Activated CD4-positive, CD25-positive, alpha-beta regulatory T cell treated with anti-CD3 and anti-CD28 coated beads, Interleukin-2, amount 50 U/mL, for 72 hours (primary cell): ENCODE results near the gene BLCAP.
"Not testable (repeated sequence)": the region's sequence is repeated elsewhere in the genome, so short reads cannot be mapped to it uniquely, and the experiment has no call there.

ENCODE experiments used
- DNase-seq: peaks from one replicate; pipeline ENCODE4 v3.0.0; 2021

The BLCAP gene

DNA sequence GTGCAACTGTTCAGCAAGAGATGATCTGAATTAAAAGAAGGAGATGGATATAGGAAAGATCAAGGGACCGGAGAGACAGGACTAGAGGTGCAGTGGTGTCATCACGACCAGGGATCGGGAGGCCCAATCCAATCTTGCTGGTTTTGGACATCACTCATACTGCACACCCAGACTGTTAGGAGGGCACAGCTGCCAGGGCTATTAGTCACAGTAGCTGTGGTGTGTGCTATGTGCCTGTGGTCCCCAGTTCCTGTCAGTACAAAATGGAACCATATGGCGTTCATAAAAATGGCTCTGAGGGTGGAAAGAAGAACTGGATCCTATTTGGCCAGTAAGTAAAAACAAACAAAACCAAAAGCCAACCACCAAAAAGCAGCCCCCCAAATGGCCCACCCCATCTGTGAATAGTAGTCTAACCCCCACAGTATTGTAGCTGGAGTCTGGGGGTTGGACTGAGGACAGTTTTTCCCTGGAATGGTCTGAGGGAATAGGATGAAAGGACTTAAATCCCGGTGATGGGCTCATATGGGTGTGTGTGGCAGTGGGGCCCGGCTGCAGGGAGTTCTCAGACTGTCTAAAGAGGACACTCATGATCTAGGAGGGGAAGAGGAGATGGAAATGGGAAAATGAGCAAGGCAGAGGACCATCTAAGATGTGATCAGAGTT, 15.9 kb downstream of the BLCAP start:
- no peak for DNase-seq

- DNase-seq: no peak
These were observed 17.4 kb downstream of the BLCAP start for GRCh38 chr20:37510226-37510625.

GRCh38 chr20:37506152-37506725, 21.4 kb downstream of the BLCAP start:
- no peak for DNase-seq

DNA sequence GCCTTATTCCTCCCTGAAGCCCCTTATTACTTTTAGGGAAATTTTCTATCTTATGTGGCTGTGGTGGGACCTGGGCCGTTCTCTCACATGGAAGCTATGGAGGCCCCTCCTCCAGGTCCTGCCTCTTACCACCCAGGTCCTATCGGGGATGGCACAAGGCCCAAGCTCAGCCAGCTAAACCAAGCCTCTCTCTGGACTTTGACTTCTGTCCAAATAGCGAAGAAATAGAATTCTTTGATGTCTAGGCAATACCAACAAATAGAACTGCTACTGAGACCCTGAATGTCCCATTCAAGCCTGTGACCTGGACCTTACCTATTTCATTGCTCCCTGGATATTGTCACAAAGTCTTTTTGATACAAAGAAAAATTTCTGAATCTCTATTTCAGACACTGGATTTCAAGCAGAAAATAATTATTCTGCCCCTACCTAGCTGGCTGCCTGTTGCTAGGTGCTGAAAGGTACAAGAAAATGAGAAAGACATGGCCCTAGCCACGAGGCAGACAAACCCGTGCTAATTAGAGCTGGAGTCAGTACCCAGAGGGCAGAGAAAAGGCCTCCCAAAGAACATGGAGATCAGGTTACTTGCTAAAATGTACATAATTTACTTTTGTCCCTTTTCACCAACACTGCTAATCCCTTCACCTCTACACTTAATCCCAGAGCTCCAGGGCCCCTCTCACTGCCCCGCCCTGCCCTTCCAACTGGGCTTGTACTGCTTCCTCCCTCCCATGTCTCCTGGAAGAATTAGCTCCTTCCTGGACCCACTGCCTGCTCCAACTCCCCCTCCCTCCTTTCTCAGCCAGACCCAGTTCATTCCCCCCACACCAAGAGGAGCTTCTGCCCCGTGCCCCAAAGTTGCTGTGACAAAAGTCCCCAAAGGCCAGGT, 22.2 kb downstream of the BLCAP start:
- DNase-seq: no peak

DNA sequence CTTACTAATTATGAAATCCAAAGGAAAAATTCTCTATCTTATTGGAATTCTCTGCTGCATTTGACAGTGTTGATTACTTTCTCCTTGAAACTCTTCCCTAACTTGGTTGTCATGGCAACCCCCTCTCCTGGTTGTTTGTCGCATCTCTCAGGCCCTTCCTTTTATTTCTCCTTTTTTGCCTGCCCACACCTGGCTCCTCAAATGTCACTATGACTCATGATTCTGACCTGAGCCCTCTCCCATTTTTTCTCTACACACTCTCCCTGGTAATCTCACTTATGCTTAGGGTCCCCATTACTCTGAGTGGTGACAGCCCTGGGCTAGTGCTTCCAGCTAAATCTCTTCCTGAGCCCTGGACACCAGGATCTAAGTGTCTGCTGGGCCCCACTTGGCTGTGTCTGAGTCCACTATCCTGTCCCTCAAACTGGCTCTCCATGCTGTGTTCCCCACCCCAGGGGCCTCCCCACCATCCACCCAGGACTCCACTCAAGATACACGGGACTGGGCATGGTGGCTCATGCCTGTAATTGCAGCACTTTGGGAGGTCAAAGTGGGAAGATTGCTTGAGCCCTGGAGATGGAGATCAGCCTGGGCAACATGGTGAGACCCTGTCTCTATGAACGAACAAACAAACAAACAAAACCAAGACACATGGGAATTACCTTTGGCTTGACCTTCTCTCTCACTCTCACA, 23.1 kb downstream of the BLCAP start:
- DNase-seq: no peak

GRCh38 chr20:37503256-37503927, 24.3 kb downstream of the BLCAP start:
- DNase-seq: no peak

- no peak for DNase-seq
These were observed 25.0 kb downstream of the BLCAP start for GRCh38 chr20:37502654-37503053.

DNA sequence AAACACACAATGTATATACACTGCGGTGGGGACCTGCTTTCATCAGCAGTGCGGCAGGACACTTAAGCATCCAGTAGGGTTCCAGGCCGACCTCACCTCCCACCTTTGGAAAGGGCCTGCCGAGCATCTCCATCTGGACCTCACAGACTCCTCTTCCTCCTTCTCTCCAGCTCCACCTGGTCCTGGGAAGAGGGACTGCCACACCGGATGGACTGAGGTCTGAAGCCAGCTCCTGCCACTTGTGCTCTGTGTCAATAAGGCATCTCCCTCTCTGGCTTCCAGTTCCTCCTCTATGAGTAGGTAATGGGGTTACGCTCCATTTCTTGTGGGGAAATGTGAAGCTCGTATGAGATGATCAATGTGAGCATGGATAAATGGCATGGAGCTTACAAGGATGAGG, 25.7 kb downstream of the BLCAP start:
- no peak for DNase-seq

- no peak for DNase-seq
These were observed 27.4 kb downstream of the BLCAP start for GRCh38 chr20:37500311-37500710.

DNA sequence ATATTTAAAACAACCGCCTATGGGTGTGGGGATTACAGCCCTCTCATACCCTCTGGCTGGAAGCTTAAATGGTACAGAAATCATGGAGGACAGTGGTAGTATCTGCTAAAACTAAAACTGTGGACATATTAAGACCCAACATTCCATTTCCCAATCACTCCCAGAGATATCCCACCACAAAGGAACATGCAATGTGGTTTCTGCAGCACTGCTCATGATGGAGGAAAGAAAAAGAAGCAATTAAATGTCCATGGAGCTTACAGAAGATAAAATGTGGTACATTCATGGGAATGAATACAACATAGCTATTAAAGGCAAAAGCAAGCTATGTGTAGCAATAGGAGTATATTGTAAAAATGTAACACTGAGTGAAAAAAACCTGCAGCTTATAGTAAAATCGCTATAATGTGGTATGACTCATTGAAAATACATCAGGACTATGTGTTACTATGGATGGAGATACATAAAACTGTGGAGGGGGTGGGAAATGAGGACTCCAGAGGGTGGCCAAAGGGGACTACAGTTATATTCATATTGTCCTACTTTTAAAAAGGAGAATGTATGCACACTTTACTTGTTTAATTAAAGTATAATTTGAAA, 29.5 kb downstream of the BLCAP start:
- no peak for DNase-seq

- DNase-seq: no peak
These were observed 32.9 kb downstream of the BLCAP start for GRCh38 chr20:37494796-37495195.

GRCh38 chr20:37494301-37494700, 33.4 kb downstream of the BLCAP start:
- DNase-seq: no peak

GRCh38 chr20:37492945-37493344, 34.7 kb downstream of the BLCAP start:
- no peak for DNase-seq

DNA sequence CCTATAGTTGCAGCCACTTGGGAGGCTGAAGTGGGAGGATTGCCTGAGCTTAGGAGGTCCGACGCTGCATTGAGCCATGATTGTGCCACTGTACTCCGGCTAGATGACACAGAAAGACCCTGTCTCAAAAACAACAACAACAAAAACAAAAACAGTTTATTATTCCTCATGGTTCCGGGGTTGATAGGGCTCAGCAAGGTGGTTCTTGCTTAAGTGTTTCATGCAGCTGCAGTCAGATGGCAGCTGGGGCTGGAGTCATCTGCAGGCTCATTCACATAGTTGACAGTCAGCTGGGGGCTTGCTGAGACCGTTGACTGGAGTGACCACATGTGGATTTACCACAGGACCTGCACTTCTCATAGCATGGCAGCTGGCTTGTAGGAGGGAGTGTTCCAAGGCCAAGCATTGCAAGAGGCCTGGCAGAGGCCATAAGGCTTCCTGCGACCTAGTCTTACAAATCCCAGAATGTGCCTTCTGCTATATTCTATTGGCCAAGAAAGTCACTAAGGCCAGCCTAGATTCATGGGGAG, 35.5 kb downstream of the BLCAP start:
- DNase-seq: no peak

- DNase-seq: no peak
These were observed 36.9 kb downstream of the BLCAP start for GRCh38 chr20:37490663-37491350.

- DNase-seq: not testable (repeated sequence)
These were observed 41.5 kb downstream of the BLCAP start for GRCh38 chr20:37486209-37486608.

GRCh38 chr20:37484331-37484730, 43.3 kb downstream of the BLCAP start:
- DNase-seq: no peak

DNA sequence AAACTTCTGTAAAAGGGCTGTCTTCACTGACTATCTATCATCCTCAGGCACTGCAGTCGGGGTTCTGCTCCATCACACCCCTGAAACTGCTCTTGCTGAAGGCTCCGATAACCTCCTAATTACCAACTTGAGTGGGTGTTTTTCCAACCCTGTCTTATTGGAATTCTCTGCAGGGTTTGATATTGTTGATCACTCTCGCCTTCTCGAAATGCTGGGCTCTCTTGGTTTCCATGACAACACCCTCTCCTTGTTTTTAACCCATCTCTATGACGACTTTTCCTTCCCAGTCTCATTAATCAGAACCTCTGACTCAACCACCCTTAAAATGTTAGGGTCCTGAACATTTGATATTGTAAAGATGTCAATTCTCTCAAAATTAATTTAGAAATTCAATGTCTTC, 46.1 kb downstream of the BLCAP start:
- DNase-seq: no peak

DNA sequence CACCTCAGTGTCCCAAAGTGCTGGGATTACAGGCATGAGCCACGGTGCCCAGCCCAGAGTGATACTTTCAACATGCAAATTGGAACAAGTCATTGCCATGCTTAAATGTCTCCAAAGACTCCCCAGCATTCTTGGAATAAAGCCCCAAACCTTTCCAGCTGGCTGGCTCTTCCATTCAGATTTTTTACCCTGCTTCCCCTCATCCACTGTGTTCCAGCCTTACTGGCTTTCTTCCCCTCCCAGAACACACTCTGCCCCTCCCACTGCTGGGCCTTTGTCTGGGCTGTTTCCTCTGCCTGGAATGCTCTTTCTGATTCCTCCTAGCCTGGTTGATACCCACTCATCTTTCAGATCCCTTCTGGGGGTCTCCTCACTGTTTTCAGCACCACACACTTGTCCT, 46.8 kb downstream of the BLCAP start:
- no peak for DNase-seq

- no peak for DNase-seq
These were observed 47.6 kb downstream of the BLCAP start for GRCh38 chr20:37479925-37480691.

- no peak for DNase-seq
These were observed 48.4 kb downstream of the BLCAP start for GRCh38 chr20:37479266-37479665.
